CD4-positive, alpha-beta T cell treated with Interleukin-21 for 1 hour (primary cell): ENCODE measurements around the gene STRBP.
"Not testable (repeated sequence)": the region's sequence is repeated elsewhere in the genome, so short reads cannot be mapped to it uniquely, and the experiment has no call there.

ENCODE experiments used
- DNase-seq: peaks from one replicate; pipeline ENCODE4 v3.0.0-alpha.2; 2020

The STRBP gene

DNA sequence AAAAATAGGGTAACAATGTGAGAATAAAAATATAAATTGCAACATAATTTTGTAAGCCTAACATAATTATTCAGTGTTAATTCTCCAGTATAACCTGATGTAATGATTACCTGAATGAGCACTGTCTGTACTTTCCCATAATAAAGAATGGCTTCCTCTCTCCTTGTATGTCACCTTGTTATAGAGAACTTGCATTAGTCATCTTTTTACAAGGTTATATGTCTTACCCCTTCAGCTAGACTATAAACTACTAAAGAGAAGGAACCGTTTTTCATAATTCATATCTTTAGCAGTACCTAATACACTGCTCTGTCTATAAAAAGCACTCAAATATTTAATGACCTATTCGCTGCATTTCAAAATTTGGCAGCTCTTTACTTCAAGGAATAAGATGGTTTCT lies 19.8 kb downstream of the STRBP start:
- DNase-seq = no peak

DNA sequence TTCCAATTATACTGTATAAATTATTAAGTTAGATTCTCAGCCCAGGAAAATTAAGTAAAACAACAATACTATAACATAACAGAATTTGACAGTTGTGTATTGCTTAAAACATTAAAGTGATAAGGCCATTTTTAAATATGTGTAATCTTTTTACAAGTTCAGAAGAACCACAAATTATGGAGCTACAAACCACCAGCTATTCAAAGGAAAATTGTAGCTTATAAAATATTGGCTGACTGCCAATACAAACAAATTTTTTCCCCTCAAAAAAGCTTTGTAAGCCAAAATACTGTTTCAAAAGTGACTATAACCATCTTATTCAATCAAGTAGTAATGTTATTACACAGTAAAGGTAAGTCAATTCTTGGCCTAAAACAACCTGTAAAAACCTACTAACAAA lies 21.9 kb downstream of the STRBP start:
- no peak for DNase-seq

DNA sequence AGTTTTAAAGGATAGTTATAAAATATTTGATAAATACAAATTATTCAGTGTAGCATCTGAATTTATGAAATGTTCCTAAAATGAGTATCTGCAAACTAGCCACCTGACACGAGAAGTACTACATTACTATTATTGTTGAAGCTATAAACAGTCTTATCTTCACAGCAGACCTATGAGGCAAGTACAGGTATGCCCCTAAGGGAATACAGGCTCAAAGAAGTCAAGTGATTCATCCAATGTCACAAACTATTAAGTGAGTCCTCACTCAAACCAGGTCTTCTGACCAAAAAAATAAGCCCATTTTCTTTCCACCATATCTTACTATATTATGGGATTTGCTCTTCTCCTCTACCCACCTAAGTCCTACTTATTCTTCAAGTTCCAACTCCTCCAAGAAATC lies 28.7 kb downstream of the STRBP start:
- no peak for DNase-seq

DNA sequence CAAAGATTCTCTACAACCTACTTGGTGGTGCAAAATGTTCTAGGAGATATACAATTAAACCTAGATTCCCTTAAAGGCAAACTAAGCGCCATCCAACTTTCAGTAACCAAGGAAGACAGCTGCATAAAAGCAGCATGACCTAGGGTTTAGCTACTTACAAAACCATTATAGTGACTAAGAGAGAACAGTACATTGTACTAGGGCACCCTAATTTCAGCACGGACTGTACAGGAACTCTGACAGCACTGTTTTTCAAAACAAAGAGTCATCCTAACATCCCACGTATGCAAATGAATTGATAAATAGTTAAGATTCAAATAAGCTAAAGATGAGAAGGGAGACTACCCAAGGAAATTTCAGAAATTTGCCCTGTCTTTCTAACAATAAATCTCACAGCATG lies 30.0 kb downstream of the STRBP start:
- no peak for DNase-seq

DNA sequence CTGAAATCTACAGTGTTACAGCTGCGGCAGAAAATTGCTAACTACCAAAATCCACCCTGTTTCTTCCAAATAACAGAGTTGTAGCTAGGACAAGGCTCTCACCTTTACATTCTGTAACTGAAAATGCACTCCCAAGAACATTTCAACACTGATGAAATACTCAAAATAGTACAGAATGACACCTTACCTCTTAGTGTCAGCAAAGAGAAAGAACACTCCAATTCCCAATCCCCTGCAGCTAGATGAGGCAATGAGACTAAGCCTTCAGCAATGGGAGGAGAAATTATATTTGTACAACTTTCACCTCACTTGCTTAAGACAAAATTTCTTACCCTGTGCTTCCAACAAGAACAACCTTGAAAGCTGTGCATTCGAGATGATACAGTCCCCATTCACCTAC lies 31.2 kb downstream of the STRBP start:
- no peak for DNase-seq

DNA sequence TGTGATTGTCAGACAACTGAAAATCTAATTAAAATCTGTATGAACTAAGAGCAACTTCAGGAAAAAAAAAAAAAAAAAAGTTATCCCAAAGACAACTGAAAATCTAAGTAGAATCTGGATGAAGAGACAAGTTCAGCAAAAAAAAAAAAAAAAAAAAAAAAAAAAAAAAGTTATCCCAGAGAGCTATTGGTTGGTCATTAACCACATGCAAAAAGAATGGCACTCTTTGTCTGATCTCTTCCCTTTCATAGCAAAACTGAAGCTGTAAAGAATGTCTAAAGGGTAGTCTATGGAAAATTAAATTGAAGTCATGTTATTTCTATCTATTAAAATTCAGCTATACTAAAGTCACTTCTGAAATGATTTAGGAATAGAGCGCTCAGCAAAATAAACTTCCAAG lies 32.9 kb downstream of the STRBP start:
- no peak for DNase-seq

DNA sequence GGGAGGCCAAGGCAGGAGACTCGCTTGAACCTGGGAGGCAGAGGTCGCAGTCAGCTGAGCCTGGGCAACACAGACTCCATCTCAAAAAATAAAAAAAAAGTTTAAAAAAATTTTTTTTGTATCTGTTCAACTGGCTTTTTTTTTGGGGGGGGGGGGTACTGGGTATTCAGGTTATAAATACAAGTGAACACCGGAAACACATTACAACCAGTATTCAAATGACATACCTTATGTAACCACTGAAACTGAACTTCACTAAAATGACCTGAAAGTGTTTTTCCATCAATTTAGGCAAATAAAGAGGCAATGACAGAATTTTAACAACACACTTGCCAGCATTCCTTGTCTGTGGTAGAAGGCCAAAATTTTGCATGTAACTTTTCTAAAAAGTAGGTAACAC lies 33.5 kb downstream of the STRBP start:
- no peak for DNase-seq

DNA sequence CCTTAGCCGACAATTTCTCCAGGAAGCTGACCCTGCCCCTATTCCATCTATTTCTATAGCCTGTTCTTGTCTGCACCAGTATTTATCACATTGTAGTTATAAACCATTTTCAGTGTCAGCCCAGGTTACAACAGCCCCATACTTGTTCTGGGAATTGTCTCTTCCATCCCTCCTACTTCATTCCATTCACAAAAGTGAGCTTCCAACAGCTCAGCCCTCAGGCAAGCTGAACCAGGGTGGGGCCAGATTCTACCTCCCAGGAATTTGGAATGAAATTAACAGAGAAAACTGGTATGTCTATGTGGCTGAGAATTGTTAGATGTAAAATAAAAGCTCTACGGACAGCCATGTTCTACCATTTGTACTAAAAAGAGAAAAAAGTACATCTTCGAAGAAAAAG lies 36.1 kb downstream of the STRBP start:
- no peak for DNase-seq

DNA sequence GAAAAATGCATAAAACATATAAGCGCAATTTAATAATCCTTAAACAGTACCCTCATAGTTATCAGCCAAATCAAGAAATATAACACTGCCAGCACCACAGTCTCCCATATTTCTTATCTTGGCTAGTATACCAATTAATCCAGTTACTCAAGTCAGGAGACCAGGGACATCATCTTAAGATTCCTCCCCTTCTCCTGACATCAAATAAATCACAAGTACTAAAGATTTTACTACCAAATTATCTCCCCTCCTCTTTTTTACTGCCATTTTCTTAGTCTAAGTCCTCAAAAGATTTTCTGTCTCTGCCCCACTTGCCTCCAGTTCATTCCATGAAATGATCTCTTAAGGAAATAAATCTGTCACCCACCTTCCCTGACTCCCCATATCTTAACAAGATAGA lies 37.0 kb downstream of the STRBP start:
- DNase-seq = no peak

DNA sequence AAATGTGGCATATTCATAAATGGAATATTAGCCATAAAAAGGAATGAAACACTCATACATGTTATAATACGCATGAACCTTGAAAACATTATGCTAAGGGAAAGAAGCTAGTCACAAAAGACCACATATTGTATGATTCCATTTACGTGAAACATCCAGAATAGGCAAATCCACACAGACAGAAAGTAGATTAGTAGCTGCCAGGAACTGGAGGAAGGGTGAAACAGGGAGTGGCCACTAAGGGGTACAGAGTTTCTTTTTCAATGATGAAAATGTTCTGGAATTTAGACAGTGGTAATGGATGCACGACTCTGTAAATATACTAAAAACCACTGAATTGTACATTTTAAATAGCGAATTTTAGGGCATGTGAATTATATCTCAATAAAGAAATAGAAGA lies 39.4 kb downstream of the STRBP start:
- DNase-seq = no peak

DNA sequence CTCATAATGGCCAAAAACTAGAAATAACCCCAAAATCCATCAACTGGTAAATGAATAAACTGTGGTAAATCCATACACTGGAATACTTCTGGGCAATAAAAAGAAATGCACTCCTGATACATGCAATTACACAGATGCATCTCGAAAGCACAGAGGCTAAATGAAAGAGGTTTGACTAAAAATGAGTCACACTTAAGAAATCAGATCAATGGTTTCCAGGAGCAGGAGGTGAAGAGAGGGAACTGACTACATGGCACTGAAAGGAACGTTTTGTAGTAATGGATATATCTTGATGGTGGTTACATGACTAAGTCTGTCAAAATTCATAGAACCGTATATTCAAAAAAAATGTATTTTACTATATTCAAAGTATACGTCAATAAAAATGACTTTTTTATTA lies 42.4 kb downstream of the STRBP start:
- no peak for DNase-seq

DNA sequence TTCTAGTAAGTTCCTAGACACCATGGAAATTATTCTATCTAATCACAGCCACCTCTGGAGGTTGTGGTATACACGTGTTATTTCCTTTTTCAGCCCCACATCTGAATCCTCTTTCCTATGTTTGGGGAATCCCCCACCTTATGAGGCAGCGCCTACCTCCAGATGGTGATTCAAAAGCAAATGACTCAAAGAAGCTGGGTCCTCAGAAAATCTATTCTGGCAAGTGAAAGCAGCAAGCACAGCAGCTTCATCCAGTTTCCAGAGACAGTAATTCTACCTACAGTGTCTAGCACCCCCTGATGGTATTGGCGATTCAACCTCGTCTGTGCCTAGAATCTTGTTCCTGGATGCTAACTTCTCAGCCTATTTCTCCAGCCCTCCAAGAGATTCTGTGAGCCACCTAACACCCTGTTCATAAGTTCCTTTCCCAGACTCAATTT lies 43.0 kb downstream of the STRBP start:
- DNase-seq = peak; percentile 49

DNA sequence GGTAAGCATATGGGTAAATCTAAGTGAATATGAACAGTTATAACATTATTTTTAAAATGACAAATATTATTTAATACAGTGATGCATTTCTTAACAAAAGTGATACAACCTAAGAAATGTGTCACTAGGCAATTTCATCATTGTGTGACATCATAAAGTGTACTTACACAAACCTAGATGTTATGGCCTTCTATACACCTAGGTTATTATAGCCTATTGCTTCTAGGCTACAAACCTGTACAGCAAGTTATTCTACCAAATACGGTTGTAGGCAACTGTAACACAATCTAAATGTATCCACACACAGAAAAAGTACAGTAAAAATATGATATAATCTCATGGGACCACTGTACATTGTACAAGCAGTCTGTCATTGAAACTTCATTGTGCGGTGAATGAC lies 48.3 kb downstream of the STRBP start:
- DNase-seq = no peak

DNA sequence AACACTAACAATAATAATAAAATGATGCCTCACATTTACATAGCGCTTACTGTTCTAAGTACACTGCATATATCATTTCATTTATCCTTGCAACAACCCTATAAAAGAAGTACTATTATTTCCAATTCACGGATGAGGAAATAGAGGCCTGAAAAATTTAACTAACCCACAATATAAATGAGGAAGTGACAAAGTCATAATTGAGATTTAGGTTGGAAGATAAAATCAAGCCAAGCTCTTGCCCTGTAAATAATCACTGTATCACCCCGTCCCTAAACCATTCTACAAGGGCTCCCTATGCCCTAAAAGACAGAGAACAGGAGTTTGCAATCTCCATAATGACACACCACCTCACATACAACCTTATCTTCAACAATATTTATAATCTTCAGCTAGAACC lies 49.6 kb downstream of the STRBP start:
- no peak for DNase-seq

DNA sequence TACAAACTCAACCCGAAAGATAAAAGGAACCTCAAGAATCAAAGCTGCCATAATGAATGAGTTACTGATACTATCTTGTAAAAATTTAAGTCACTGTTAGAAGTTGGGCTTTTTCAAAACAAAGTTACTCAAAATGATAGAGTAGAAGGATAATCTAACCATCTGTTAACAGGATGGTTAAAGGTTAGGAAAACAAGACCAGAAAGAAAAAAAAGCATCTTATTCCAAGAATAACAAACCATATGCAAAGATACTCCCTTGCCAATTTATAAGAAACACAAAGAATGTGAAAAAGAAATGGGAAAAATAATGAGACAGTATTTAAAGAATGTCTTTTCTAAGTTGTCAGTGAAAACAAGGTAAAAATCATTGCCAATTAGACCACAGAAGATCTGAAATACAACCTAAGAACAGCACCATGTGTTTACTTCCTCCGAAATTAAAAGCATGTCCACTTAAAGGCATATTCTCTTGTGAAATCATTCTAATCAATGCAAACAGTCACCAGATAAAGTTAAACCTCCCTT lies 51.2 kb downstream of the STRBP start:
- no peak for DNase-seq

DNA sequence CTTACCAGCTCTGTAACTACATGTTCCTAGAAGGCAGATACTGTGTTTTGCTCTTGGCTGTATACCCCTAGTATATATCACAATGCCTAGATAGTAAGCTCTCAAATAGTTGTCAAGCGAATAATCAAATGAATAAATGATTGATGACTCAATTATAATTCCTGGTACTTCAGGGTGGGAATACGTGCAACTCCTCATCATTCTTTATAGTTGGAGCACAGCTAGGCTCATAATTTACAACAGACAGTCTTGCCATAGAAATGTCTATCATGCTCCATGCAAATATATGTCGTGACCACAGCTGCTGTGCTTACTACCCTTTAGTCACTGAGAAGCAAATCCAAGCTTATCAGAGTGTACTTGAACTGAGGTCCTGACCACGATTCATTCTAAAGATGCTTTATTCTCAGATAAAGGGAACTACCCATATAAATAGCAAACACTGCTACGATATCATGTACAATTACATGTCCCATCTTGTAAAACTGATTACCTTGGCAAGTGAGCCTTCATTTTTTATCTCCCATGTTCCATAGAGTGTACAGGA lies 52.1 kb downstream of the STRBP start:
- no peak for DNase-seq

DNA sequence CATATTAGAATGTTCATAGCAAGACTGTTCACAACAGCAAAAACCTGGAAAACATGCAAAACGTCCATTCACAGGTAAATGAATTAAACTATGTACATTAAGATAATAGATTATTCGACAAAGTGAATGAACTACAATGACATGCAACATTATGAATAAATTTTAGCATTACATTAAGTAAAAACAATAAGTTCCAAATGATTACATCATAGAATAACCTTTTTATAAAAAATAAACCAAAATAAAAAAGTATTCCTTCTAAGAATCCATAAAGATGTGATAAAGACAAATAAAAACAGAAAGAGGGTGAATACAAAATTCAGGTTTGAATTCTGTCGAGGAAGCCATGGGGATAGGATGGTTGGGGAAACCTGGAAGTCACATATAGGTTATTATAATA lies 57.3 kb downstream of the STRBP start:
- no peak for DNase-seq

DNA sequence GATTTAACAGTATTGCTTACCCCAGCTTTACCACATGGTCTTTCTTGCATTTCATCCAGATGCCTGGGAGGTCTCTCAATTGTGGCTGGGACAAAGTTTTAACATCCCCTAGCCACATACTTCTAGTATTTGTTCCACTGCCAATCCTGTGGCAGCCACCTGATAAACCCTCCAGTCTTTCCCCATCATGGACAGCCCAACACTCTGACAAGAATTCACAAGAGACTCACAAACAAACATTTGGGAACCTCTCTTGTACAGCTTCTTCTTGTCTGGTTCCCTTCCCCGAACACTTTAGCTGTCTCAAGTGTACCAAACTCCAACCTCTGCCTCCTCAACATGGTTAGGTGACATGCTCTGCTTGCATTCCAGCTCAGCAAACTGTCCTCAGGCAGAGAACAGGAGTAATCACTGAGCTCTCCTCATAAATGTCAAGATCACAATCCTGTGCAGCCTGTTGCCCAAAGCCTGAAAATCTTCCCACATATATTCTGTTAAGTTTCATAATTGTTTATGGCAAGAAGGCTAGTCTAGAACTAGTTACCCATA lies 59.7 kb downstream of the STRBP start:
- DNase-seq = no peak

DNA sequence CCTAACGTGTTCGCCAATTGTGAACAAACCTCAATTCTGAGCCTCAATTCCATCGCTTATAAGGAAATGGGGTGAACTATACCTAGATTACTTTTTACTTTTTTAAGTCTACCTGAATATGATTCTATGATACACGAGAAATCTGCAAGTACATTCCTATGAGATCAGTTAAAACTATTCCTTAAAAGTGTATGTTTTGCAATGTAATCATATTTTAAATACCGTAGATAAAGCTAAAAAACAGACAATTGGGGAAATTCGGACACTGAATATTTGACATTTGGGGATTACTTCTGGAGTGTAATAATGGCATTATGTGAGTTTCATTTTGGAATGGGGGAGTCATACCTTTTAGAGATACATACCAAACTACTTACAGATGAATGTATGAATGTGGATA lies 62.3 kb downstream of the STRBP start:
- DNase-seq = no peak

DNA sequence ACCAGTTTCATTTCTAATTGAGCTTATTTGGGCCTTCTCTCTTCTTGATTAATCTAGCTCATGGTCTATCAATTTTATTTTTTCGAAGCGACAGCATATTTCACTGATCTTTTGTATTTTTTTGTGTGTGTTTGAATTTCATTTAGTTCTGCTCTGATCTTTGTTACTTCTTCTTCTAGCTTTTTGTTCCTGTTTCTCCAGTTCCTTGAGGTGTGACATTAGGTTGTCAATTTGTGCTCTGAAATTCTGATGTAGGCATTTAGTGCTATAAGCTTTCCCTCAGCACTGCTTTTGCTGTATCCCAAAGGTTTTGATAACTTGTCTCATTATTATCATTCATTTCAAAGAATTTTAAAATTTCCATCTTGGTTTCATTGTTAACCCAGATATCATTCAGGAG lies 67.3 kb downstream of the STRBP start:
- no peak for DNase-seq

DNA sequence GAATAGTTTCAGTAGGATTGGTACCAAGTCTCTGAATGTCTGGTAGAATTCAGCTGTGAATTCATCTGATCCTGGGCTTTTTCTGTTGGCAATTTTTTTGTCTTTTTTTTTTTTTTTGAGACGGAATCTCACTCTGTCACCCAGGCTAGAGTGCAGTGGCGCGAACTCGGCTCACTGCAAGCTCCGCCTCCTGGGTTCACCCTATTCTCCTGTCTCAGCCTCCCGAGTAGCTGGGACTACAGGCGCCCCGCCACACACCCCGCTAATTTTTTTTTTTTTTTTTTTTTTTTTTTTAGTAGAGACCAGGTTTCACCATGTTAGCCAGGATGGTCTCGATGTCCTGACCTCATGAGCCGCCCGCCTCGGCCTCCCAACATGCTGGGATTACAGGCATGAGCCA lies 67.9 kb downstream of the STRBP start:
- DNase-seq = not testable (repeated sequence)

DNA sequence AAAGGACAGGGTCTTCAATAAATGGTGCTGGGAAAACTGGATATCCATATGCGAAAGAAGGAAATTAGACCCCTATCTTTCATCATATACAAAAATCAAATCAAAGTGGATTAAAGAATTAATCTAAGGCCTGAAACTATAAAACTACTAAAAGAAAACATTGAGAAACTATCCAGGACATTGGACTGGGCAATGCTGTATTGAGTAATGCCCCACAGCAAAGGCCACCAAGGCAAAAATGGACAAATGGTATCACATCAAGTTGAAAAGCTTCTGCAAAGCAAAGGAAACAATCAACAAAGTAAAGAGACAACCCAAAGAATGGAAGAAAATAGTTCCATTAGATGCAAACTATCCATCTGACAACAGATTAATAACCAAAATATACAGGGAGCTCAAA lies 72.3 kb downstream of the STRBP start:
- DNase-seq = no peak

DNA sequence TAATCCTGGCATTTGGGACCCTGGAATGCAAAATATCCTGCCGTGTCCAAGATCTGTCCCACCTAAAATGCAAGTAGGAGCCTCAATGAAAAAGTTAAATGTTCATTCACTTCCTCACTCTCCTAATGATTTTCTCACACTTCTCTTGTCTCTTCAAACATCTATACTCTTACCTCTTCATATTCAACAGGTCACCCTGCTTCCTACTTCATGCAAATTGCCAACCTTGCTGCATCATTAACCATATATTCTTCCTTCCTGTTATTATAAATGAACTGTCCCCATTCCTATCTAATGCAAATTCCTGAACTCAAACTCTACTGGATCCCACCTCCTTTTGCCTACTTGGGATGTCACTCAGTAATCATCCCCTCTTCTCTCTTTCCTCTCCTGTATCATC lies 74.4 kb downstream of the STRBP start:
- no peak for DNase-seq

DNA sequence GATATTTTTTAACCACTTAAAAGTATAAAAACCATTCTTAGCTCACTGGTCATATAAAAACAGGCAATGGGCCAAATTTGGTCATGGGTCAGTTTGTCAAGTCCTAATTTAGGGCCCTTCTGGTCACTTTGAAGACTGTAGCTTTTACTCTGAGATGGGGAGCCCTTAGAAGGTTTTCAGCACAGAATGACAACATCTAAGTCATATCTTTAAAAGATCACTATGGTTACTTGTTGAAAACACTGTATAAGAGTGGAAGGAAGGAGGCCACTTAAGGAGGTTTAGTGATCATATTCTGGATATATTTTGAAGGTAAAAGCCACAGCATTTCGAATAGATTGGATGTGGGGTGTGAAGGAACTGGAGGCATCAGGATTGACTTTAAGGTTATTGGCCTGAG lies 76.7 kb downstream of the STRBP start:
- no peak for DNase-seq

DNA sequence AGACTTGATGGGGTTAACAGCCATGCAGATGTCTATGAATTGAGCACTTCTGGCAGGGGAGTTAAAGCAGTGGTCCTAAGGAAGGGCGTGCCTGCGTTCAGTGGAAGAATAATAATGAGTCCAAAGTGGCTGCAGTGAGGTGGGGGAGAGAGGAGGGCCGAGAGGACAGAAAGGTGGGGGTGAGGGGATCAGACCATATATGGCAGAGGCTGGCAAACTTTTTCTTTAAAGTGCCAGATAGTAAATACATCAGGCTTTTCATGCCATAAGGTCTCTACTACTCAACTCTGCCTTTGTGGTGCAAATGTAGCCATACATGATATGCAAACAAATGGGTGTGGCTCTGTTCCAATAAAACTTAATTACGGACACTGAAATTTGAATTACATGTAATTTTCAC lies 77.1 kb downstream of the STRBP start:
- no peak for DNase-seq

DNA sequence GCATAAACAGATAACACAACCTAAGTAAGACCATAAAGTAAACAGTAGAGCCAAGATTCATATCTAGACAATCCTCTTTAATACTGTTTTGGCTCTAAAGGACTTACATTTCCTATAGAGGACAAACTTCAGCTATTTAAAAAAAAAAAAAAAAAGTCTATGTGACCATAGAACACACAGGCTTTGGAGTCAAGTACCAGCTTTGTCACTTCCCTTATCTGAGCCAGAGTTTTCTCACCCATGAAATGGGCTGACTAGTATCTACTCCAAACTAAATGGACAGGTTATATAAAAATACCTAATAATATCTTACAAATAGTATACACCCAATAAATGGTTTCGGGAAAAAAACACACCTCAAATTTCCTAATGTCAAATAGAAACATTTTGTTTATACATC lies 81.3 kb downstream of the STRBP start:
- DNase-seq = no peak
